Cardiac septum (tissue), 1 donor: ENCODE data around the gene NR4A2. TPM values are rescaled to one million over a fixed set of nuclear protein-coding genes. Genes with fewer than 3 reads are reported as not detected.
"Not testable (repeated sequence)": the region's sequence is repeated elsewhere in the genome, so short reads cannot be mapped to it uniquely, and the experiment has no call there.

Experiments
- DNase-seq: peaks from one replicate; pipeline ENCODE4 v3.0.0-alpha.2; 2020; ENCODE audit warnings: low spot score
- intact Hi-C: fragments of 100-400 bp; cut with DNase I; formaldehyde crosslinking; loops from one replicate; pipeline ENCODE4 v1.14.0; 2022
- total RNA-seq: library from RNA; stranded (reverse); fragmentation: NEBNext Ultra II Directional; extraction: Animal tissue kit (Norgen Biotek cat#: 25700); gene quantifications from one replicate; pipeline ENCODE4 v1.2.1, GENCODE V29; 2021
- donor health status: DM: no; HTN: no; CAD: no.

The NR4A2 gene
- total RNA-seq, 1 donor from 2014 or later, result 1.1 TPM

GRCh38 chr2:156326526-156327095 is 5.9 kb downstream of the NR4A2 start:
- no peak for DNase-seq
- intact Hi-C loops, result no loop called here

GRCh38 chr2:156325688-156326525 is 6.6 kb downstream of the NR4A2 start:
- intact Hi-C loops, result no loop called here
- DNase-seq, result no peak

GRCh38 chr2:156323754-156324153 is 8.8 kb downstream of the NR4A2 start:
- intact Hi-C loops, result no loop called here
- DNase-seq, result no peak

GRCh38 chr2:156322686-156323231 is 9.8 kb downstream of the NR4A2 start:
- intact Hi-C loops, result no loop called here
- DNase-seq, result no peak

- intact Hi-C loops, result no loop called here
- DNase-seq, result no peak
Measured at GRCh38 chr2:156322051-156322685, 10.4 kb downstream of the NR4A2 start.

GRCh38 chr2:156321243-156321904 is 11.1 kb downstream of the NR4A2 start:
- no peak for DNase-seq
- intact Hi-C loops, result no loop called here

DNA sequence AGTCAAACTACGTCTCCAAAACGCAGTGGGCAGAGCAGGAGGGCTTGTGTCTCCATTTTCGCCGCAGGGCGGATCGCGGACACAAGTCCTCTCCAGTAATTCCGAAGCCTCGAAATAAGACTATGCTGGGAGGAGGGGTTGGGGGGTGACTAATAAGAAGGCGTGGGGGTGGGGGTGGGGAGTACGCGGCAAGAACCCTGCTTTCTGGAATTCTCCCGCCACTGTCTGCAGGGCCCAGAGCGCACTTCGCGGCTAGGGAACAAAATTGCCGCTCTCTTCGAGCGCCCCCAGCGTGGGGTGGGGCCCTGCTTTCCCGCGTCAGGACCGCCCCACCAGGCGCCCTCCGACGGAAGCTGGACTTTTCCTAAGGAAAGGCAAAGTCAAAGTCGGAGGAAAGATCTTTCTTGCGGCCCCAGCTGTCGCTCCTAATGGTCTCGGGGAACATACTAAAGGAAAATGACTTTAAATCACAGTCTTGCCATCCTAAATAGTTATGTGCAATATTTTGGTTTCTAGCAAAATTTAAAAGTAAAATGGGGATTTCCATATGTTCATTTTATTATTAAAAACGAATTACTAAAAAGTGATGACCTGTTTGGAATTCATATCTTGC is 11.9 kb downstream of the NR4A2 start:
- intact Hi-C loops, result no loop called here
- DNase-seq, result no peak

GRCh38 chr2:156319811-156320485 is 12.6 kb downstream of the NR4A2 start:
- peak; percentile 81 for DNase-seq
- intact Hi-C loops, result no loop called here

DNA sequence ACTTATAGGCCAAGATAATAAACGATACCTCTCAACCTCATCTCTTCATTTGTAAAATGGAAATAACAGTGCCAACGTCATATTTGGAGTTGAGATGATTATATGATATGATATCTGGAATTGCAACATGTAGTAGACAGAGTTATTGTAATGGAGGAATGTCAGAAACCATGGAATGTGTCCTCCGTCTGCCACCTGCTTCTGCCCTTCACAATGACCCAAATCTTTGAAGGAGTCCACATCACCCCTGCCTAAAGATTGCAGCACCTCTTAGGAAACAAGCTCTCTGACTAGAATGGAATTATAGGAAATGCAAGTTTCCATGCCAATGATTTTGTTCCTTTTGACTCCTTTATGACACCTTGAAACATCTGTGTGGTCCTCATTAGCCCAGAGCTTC is 14.9 kb downstream of the NR4A2 start:
- DNase-seq, result no peak
- intact Hi-C loops, result no loop called here

- intact Hi-C loops, result no loop called here
- DNase-seq, result no peak
Measured at GRCh38 chr2:156311976-156312375, 20.5 kb downstream of the NR4A2 start.

DNA sequence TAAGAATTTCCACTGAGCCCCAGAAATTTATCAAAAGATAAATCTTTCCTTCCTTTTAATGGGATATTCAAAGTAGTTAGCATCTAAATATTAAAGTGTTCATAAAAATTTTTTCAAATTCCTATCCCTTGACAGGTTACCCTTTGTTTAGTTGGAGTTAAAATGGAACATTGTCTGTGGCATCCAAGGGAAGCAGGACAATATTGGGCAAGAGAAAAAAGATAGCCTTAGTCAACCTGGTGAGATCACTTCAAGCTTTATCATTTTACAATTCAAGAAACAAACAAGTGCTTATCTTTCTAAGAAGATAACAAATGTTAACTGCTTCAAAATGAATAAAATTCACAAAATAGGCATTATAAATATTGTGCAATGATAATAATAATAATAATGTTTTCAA is 21.7 kb downstream of the NR4A2 start:
- no peak for DNase-seq
- intact Hi-C loops, result no loop called here

GRCh38 chr2:156309917-156310316 is 22.6 kb downstream of the NR4A2 start:
- intact Hi-C loops, result no loop called here

DNA sequence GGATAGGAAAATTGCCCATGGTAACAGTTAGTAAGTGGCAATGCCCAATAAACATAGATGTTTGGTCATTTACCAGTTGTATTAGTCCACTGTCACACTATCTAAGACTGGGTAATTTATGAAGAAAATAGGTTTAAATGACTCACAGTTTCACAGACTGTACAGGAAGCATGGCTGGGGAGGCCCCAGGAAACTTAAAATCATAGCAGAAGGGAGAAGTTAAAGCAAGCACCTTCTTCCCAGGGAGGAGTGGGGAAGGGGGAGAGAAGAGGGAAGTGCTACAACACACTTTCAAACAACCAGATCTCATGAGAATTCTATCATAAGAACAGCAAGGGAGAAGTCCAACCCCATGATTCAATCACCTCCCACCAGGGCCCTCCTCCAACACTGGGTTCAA is 23.4 kb downstream of the NR4A2 start:
- intact Hi-C loops, result no loop called here
- no peak for DNase-seq

More at GRCh38 chr2:156309917-156310316, 22.6 kb downstream of the NR4A2 start:
- DNase-seq, result no peak

DNA sequence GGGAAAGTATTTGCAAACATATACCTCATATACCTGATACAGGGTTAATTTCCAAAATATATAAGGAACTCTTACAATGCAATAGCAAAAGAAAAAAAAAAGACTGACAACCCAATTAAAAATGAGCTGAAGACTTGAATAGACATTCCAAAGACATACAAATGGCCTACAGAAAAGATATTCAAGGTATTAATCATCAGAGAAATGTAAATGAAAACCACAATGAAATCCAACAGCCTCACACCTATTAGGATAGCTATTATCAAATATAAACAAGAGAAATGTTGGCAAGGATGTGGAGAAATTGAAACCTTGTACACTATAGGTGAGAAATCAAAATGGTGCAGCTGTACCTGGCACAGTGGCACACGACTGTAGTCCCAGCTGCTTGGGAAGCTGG is 25.7 kb downstream of the NR4A2 start:
- DNase-seq, result no peak
- intact Hi-C loops, result no loop called here

DNA sequence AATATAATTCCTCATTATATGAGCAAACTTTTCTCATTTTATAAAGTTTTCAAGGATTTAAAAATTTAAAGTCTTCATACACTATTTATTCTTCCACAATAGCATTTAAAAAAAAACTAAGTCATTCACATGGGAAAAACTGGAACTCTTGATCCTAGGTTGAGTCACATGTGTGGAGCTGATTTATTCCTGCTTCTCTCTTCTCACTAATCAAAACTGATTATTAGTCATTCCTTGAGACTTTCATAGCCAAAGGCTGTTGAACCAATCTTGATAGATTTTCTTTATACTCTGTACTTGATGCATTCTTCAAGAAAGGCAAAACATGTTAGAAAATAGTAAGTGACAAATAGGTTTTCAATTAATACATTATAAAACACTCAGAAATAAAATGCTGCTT is 27.4 kb downstream of the NR4A2 start:
- no peak for DNase-seq
- intact Hi-C loops, result no loop called here

DNA sequence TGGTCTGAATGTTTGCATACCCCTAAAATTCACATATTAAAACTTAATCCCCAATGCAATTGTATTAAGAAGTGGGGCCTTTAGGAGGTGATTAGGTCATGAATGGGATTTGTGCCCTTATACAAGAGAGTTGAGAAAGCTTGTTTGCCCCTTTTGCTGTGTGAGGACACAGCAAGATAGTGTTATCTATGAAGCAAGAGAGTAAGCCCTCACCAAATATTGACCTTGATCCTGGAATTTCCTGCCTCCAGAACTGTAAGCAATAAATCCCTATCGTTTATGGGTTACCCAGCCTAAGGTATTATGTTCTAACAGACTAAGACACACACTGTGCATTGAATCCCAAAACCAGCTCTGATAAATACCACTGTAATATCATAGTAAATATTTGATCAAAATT is 32.2 kb downstream of the NR4A2 start:
- no peak for DNase-seq
- intact Hi-C loops, result no loop called here

DNA sequence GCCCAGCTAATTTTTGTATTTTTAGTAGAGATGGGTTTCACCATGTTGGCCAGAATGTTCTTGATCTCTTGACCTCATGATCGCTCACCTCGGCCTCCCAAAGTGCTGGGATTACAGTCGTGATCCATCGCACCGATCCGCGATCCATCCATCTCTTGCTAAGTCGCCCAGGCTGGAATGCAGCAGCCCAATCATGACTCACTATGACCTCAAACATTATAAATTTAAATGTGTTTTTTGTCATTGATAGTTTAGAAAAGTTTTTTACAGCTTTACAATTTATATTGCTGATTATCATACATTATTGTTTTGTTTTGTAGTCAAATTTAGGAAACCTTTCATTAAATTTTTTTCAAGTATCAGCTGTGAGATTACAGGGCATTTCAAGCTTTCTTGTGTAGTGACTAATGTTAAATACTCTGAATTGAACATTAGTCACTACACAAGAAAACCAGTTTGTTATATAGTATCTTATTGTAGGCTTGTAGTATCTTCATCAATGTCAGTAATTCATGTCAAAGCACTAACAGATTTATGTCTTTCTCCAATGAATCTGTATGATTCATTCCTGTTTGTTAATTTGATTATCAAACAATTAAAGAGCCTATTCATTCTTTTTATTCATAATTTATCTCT is 37.5 kb downstream of the NR4A2 start:
- no peak for DNase-seq
- intact Hi-C loops, result no loop called here

- intact Hi-C loops, DNase-seq: not testable (repeated sequence)
Measured at GRCh38 chr2:156293382-156293781, 39.1 kb downstream of the NR4A2 start.
